Activated CD4-positive, CD25-positive, alpha-beta regulatory T cell treated with anti-CD3 and anti-CD28 coated beads, Interleukin-2, amount 50 U/mL, for 16 hours (primary cell): ENCODE data around the gene WDR35.
"Not testable (repeated sequence)": the region's sequence is repeated elsewhere in the genome, so short reads cannot be mapped to it uniquely, and the experiment has no call there.

Experiments
- DNase-seq: peaks from one replicate; pipeline ENCODE4 v3.0.0-alpha.2; 2020; ENCODE audit warnings: low read depth, low spot score

The WDR35 gene

DNA sequence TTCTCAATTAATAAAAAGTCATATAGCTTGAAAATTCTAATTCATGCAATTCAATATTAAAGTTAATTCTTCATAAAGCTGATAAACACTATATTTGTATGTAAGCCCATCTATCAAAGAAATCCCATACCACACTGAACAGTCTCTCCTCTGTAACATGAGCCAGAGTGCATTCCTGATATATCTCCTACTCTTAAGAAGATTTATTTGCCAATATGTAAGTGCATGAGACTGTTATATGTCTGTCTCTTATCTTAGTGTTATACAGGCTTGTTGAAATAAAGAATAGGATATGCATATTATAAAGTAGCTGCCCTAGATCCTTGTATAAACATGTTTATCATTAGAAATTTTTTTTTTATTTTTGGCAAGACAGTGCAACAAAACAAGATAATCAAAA, 47.7 kb downstream of the WDR35 start:
- no peak for DNase-seq

DNA sequence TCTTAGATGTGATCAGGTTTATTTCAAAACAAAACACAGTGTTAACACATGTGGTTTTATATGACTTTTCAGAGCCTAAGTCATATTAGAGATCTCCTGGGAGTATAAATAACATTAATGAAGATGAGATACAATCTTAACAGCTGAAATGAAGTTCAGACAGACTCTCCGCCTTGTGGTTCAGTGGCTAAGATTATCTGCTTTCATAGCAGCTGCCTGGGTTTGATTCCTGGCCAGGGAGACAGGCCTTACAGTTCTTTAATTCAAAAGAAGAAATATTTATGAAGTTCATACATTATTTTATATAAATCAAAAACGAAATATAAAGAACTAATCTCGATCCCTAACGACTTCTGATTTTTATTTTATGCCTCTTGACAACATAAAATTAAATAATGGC, 52.9 kb downstream of the WDR35 start:
- DNase-seq, result no peak

- DNase-seq, result no peak
Measured at GRCh38 chr2:19936203-19936602, 53.7 kb downstream of the WDR35 start.

DNA sequence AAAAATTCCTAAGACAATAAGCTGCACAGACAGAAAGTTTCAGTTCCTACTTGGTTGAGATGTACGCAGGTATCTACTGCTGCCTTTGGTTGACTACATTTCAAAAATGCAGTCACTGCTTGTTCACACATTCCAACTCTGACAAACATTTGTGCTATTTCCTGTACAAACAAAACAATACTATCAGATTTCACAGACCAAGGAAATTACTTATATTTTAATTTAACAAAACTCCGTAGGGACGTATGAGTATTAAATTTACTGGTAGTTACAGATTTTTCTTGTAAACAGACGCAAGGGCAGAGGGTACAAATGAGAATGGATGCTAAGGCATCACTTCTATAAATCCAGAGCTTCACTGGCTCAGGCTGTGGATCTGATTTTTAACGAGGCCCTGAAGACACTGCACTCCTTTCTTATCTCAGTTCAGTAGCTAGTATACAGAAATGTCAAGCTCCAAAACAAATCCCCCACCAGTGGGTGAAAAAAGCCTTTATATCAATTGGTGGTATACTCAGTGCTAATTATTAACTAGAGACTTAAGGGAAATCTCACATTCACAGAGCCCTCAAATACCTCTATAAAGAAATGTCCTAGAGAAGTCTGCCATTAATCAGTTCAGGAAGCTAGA, 56.4 kb downstream of the WDR35 start:
- DNase-seq, result no peak

DNA sequence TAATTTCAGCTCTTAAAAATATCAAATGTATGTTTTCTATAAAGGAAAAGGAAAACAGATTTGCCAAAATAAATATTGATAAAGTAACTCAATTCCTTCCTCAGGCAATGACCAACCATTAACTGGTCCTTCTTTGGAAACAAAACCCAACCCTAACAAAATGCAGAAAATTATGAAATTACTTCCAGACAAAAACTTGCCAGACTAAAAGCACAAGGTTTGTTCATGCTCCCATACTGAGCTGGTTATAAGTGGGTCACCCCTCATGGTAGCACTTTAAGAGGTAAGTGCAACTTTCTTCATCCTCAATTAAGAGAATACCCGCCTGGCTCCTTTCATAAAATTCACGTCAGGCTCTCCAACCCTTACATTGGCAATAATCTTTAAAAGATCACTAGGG, 57.0 kb downstream of the WDR35 start:
- DNase-seq, result no peak

GRCh38 chr2:19929226-19929625, 60.7 kb downstream of the WDR35 start:
- no peak for DNase-seq

DNA sequence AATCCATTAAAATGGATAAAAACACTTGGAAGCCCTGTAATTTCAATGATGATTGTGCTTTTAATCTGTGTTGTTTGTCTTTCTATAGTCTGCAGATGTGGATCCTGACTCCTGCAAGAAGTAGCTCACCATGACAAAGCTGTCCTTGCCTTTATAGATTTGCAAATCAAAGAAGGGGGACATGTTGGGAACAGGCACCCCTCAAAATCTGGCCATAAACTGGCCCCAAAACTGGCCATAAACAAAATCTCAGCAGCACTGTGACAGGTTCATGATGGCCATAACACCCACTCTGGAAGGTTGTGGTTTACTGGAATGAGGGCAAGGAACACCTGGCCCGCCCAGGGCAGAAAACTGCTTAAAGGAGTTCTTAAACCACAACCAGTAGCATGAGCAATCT, 62.1 kb downstream of the WDR35 start:
- DNase-seq, result not testable (repeated sequence)

- not testable (repeated sequence) for DNase-seq
Measured at GRCh38 chr2:19924526-19924925, 65.4 kb downstream of the WDR35 start.

- not testable (repeated sequence) for DNase-seq
Measured at GRCh38 chr2:19922188-19922587, 67.7 kb downstream of the WDR35 start.

GRCh38 chr2:19916385-19916950, 73.4 kb downstream of the WDR35 start:
- no peak for DNase-seq

GRCh38 chr2:19914266-19914975, 75.5 kb downstream of the WDR35 start:
- DNase-seq, result no peak

DNA sequence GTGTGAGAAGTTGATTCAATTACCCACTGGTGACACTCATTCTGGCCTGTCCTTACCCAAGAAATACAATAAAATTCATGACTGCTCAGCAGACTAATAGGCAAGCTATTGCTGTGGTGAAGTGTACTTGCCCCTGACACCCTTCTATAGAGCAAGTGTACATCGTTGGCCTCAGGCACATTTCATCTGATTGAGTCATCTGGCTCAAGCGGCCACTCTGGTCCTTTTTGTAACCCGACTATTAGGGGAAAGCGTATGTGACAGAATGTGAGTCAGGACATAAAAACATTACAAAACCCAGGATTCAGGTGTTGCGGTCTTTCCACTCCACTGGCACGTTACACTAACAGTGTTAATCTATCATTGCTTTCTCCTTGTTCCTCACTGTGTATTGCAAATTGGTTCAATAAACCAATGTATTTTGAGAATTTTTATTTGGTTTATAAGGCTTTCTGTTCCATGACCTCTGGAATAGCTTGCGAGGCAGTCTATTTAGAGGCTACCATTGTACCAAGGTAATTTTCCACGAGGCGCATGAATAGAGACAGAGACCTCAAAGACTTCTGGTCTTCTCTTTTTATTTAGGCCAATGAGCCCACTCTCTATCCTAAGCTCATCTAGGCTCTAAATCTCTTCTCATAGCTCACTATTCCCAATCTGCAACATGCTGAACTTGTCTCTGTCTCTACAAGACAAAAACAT, 77.9 kb downstream of the WDR35 start:
- DNase-seq, result no peak

DNA sequence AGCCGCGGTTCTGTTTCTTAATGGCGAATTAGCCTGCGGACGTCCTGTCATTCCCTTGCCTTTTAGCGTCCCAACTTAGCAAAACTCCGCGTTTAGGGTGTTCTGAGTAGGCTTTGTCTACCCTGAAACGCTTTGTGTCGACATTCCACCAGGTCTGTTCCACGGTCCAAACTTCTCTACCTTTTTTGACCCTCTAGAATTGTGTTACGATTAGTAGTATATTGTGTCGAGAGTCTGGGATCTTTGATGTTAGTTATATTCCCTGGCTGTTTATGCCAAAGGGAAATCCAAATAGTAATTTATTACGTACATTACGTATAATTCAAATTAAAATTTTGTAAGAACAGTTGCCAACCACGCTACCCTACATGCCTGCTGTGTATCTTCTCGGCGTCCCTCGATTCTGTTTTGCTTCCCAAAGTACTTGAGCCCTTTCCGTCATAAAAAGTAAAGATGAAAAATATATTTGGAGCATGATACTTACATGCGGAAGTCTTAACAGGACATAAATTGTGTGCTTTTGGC, 87.6 kb downstream of the WDR35 start:
- DNase-seq, result no peak

GRCh38 chr2:19901442-19902215, 88.3 kb downstream of the WDR35 start, which contains the start of gene TTC32:
TTC32 (minus strand) TSS chr2:19901983; CDS start chr2:19901854, 129 bp downstream.
- peak; percentile 86 for DNase-seq

DNA sequence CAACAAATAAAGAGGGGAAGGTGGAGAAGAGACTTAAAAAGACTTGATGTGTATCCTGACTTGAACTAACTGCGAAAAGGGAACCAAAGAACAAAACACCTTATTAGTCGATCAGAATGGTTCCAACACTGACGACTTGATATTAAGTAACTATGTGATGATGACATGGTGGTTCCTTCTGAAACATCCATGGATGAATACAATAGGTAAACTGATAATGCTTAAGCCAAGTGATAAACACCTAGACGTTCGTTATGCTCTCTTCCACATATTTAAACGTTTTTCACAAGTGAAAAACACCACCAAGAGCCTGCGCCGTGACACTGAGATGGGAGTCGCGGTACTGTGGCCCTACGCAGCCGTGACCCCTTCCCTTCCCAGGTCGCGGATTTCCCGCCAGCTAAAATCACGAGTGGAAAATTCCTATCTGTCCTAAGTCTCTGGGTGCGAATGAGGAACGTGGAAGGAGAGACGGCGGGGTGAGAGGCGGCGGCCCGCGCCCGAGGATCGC, 88.9 kb downstream of the WDR35 start:
- no peak for DNase-seq

- DNase-seq, result peak; percentile 14
Measured at GRCh38 chr2:19899985-19900930, 89.6 kb downstream of the WDR35 start.

GRCh38 chr2:19898592-19899329, 91.1 kb downstream of the WDR35 start:
- no peak for DNase-seq

GRCh38 chr2:19897623-19898245, 92.2 kb downstream of the WDR35 start:
- DNase-seq, result no peak

DNA sequence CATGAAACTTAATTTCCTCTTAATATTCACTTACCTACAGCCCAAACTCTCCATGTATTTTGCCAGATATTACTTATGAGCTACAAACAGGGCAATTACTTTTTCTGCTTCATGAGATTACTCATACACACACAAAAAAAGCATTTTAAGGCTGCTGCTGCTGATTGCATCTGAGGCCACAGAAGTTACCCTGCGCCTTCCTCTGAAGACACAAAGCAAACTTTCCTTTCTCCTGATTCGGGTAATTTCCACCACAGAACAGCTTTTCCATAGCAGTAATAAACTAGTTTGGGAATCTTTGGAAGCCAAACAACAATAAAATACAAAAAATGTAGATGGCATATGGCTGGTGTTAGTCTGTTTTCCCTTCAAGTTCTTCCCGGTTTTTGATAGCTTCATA, 94.4 kb downstream of the WDR35 start:
- DNase-seq, result no peak
